Stimulated activated naive B cell treated with anti-CD40 and anti-IgM and Interleukin-4, amounts not matched to agents 10 μg/mL and 1 μg/mL and 100 μg/mL, for 72 hours (primary cell): ENCODE data around the gene RBFA.

Experiments
- ATAC-seq, 2 donors: fragments of 150-1000 bp; cut with Tn5 transposase; replicated peaks; 2 replicates each; pipeline ENCODE4 v1.10.0; 2021; ENCODE audit warnings: moderate library complexity in 1 of 2
- DNase-seq: peaks from one replicate; pipeline ENCODE4 v3.0.0; 2021
- H3K27ac Mint-ChIP-seq: one replicate; pipeline ENCODE4 v1.8.0; 2022; ENCODE audit warnings: mild to moderate bottlenecking, mixed read lengths
- H3K27me3 Mint-ChIP-seq, 2 donors: one replicate each; pipeline ENCODE4 v1.8.0; 2022; ENCODE audit warnings: mixed read lengths in 2 of 2
- H3K36me3 Mint-ChIP-seq, 2 donors: one replicate each; pipeline ENCODE4 v1.8.0; 2022; ENCODE audit warnings: mixed read lengths in 2 of 2, mild to moderate bottlenecking in 1 of 2
- H3K4me1 Mint-ChIP-seq, 2 donors: one replicate each; pipeline ENCODE4 v1.8.0; 2022; ENCODE audit warnings: mixed read lengths in 2 of 2, mild to moderate bottlenecking in 1 of 2
- H3K4me3 Mint-ChIP-seq, 2 donors: one replicate each; pipeline ENCODE4 v1.8.0; 2022; ENCODE audit warnings: mild to moderate bottlenecking in 2 of 2, mixed read lengths in 2 of 2, moderate library complexity in 1 of 2
- H3K9me3 Mint-ChIP-seq, 2 donors: one replicate each; pipeline ENCODE4 v1.8.0; 2022; ENCODE audit warnings: mixed read lengths in 2 of 2, mild to moderate bottlenecking in 1 of 2

The RBFA gene

DNA sequence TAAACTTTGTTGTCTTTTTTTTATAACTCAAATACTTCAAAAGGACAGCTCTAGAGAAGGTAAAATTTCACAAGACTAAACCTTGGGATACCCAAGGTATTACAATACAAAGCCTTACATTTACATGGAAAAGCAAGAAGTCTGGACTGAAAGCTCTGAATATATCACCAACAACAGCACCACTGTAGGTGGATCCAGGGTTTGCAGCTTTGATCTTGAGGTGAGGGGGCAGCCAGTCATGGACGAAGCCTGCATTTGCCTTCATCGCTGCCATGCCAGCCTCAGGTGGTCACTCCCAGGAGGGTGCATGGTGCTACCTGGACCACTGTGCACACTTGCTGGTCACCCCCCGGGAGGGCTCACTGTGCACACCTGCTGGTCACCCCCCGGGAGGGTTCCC lies 36.6 kb downstream of the RBFA start:
- ATAC-seq (no peak), DNase-seq (no peak)
- Mint-ChIP-seq H3K4me3 (no peak overlapping the region), H3K4me1 (no peaks in the 10 kb centered on the region), H3K9me3 (no peaks in the 10 kb centered on the region), H3K36me3 (no peaks in the 10 kb centered on the region), H3K27ac (no peak overlapping the region), H3K27me3 (no peaks in the 10 kb centered on the region)

DNA sequence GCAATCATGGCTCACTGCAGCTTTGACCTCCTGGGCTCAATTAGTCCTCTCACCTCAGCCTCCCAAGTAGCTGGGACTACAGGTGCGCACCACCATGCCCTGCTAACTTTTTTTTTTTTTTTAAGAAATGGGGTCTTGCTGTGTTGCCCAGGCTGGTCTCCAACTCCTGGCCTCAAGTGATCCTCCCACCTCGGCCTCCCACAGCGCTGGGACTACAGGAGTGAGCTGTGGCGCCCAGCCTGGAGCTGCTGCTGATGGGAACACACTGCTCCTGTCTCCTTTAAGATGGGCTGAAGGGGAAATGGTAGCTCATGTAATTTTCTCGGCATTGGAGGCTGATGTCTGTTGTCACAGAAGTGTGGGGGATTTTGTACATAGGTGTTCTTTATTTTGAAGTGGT lies 39.9 kb downstream of the RBFA start:
- no peaks in the 10 kb centered on the region for H3K4me1 Mint-ChIP-seq
- no peaks in the 10 kb centered on the region for H3K36me3 Mint-ChIP-seq
- DNase-seq: no peak
- no peak for ATAC-seq
- H3K4me3 Mint-ChIP-seq: no peak overlapping the region
- no peaks in the 10 kb centered on the region for H3K27me3 Mint-ChIP-seq
- no peak overlapping the region for H3K27ac Mint-ChIP-seq
- no peaks in the 10 kb centered on the region for H3K9me3 Mint-ChIP-seq

DNA sequence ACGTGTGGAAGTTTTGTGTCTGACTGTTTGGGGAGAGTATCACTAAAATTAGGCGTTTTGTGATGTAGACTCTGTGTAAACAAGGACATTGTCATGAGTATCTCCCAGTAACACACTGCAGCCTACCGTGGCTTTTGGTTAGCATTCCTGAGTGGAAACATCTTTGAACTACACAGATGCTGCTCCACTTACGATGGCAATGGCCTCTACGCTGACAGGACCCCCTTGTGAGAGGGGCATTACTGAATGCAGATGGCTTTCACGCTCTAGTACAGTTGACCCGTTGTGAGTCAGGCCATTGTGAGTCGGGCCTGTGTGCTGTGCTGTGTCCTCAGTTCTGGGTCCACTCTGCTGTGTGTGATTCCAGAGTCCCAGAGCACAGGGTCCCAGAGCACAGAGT lies 40.5 kb downstream of the RBFA start:
- no peaks in the 10 kb centered on the region for H3K9me3 Mint-ChIP-seq
- no peaks in the 10 kb centered on the region for H3K27me3 Mint-ChIP-seq
- no peak overlapping the region for H3K4me3 Mint-ChIP-seq
- no peak for ATAC-seq
- no peaks in the 10 kb centered on the region for H3K4me1 Mint-ChIP-seq
- no peak overlapping the region for H3K27ac Mint-ChIP-seq
- no peak for DNase-seq
- peaks cover 0 to under 1% of the 10 kb centered on the region in 2 donors for H3K36me3 Mint-ChIP-seq

DNA sequence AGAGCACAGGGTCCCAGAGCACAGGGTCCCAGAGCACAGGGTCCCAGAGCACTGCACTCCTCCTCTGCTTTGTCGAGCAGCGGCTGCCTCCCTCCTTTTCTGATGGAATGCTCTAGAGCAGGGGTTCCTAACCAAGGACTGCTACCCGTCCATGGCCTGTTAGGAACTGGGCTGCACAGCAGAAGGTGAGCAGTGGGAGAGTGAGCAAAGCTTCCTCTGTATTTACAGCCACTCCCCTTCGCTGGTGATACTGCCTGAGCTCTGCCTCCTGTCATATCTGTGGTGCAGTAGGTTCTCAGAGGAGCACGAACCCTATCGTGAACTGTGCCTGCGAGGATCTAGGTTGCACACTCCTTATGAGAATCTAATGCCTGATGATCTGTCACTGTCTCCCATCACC lies 41.7 kb downstream of the RBFA start:
- Mint-ChIP-seq H3K27ac (no peak overlapping the region), H3K4me1 (no peaks in the 10 kb centered on the region), H3K27me3 (no peaks in the 10 kb centered on the region), H3K4me3 (no peak overlapping the region), H3K36me3 (peaks cover 0 to 4% of the 10 kb centered on the region in 2 donors), H3K9me3 (no peaks in the 10 kb centered on the region)
- ATAC-seq: no peak
- DNase-seq: no peak

DNA sequence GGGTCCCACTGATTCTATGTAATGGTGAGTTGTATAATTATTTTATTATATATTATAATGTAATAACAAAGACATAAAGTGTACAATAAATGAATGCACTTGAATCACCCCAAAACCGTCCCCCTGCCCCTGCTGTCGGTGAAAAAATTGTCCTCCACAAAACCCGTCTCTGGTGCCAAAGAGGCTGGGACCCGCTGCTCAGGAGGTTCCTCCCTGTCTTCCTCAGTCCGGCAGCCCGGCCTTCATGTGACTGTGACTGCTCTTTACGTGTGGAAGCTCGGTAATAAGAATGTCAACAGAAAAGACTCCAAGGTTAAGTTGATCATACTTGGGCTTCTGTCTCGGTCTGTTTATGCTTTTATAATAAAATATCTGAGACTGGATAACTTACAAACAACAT lies 42.1 kb downstream of the RBFA start:
- Mint-ChIP-seq H3K27me3 (no peaks in the 10 kb centered on the region), H3K9me3 (no peaks in the 10 kb centered on the region), H3K4me3 (no peak overlapping the region), H3K36me3 (peaks cover 0 to 4% of the 10 kb centered on the region in 2 donors), H3K27ac (no peak overlapping the region), H3K4me1 (no peaks in the 10 kb centered on the region)
- ATAC-seq (no peak), DNase-seq (no peak)

DNA sequence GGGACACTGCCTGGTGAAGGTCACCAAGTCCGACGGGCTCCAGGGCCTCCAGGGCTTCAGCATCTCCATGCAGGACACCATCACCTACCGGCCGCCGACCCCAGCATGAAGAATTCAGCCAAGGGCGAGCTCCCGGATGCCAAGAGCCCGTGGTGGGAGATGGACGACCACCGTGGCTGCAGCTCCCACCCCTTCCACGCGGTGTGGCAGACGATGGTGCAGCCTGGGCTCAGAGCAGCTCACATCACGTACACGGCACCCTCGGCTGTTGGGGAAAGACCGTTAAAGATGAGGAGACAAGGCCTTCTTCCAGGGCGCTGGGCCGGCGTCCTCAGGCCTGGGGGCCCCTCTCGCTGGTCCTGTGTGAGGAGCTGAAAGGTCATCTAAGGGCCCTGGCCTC lies 43.6 kb downstream of the RBFA start:
- no peak for DNase-seq
- Mint-ChIP-seq H3K27me3 (peaks cover 0 to 5% of the 10 kb centered on the region in 2 donors), H3K4me3 (no peak overlapping the region), H3K27ac (no peak overlapping the region), H3K4me1 (no peaks in the 10 kb centered on the region), H3K36me3 (peaks cover 5 to 10% of the 10 kb centered on the region in 2 donors), H3K9me3 (no peaks in the 10 kb centered on the region)
- ATAC-seq: no peak
